NCI-H2081 treated with DMSO at 0.1 percent for 48 hours (cell line): Measurements from ENCODE around the gene ZDHHC3.

Source experiments
- DNase-seq: peaks from one replicate; lab custom pipeline; 2025; lab: John Stamatoyannopoulos, UW

Gene ZDHHC3

GRCh38 chr3:44926921-44927320, 49.1 kb downstream of the ZDHHC3 start:
- no peak for DNase-seq

GRCh38 chr3:44926172-44926571, 49.8 kb downstream of the ZDHHC3 start:
- DNase-seq, result no peak

GRCh38 chr3:44924457-44925084, 51.4 kb downstream of the ZDHHC3 start:
- DNase-seq, result no peak

GRCh38 chr3:44923632-44924456, 52.1 kb downstream of the ZDHHC3 start:
- no peak for DNase-seq

GRCh38 chr3:44920081-44920480, 55.9 kb downstream of the ZDHHC3 start:
- no peak for DNase-seq

GRCh38 chr3:44918581-44918980, 57.4 kb downstream of the ZDHHC3 start:
- no peak for DNase-seq

GRCh38 chr3:44918087-44918486, 57.9 kb downstream of the ZDHHC3 start:
- no peak for DNase-seq

- no peak for DNase-seq
Measured at GRCh38 chr3:44915702-44916438, 60.1 kb downstream of the ZDHHC3 start.

- DNase-seq, result no peak
Measured at GRCh38 chr3:44914936-44915335, 61.0 kb downstream of the ZDHHC3 start.

- DNase-seq, result no peak
Measured at GRCh38 chr3:44913868-44914468, 62.0 kb downstream of the ZDHHC3 start.

- no peak for DNase-seq
Measured at GRCh38 chr3:44910693-44911092, 65.3 kb downstream of the ZDHHC3 start.

- DNase-seq, result no peak
Measured at GRCh38 chr3:44909063-44909462, 66.9 kb downstream of the ZDHHC3 start.

GRCh38 chr3:44907612-44908011, 68.4 kb downstream of the ZDHHC3 start:
- no peak for DNase-seq

- DNase-seq, result no peak
Measured at GRCh38 chr3:44906997-44907396, 69.0 kb downstream of the ZDHHC3 start.

- DNase-seq, result no peak
Measured at GRCh38 chr3:44905446-44906157, 70.4 kb downstream of the ZDHHC3 start.

- DNase-seq, result no peak
Measured at GRCh38 chr3:44903751-44904150, 72.2 kb downstream of the ZDHHC3 start.

GRCh38 chr3:44903314-44903713, 72.7 kb downstream of the ZDHHC3 start:
- DNase-seq, result no peak

- no peak for DNase-seq
Measured at GRCh38 chr3:44902628-44903027, 73.3 kb downstream of the ZDHHC3 start.

- no peak for DNase-seq
Measured at GRCh38 chr3:44899683-44900367, 76.1 kb downstream of the ZDHHC3 start.

GRCh38 chr3:44896440-44896839, 79.5 kb downstream of the ZDHHC3 start:
- DNase-seq, result no peak

- DNase-seq, result no peak
Measured at GRCh38 chr3:44894485-44894884, 81.5 kb downstream of the ZDHHC3 start.
